ENCODE results near the gene PARP15.
"Not testable (repeated sequence)": the region's sequence is repeated elsewhere in the genome, so short reads cannot be mapped to it uniquely, and the experiment has no call there.

Gene PARP15

DNA sequence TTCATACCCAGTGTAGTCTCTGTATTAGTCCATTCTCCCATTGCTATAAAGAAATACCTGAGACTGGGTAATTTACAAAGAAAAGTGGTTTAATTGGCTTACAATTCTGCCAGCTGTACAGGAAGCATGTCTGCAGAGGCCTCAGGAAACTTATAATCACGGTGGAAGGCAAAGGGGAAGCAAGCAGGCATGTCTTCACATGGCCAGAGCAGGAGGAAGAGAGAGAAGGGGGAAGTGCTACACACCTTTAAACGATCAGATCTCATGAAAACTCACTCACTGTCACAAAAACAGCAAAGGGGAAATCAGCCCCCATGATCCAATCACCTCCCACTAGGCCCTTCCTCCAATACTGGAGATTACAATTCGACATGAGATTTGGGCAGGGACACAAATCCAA, 96.9 kb downstream of the PARP15 start:
- DNase-seq = no peak

- DNase-seq = no peak
Measured at GRCh38 chr3:122676759-122677158, 99.3 kb downstream of the PARP15 start.

GRCh38 chr3:122677216-122677615, 99.8 kb downstream of the PARP15 start:
- no peak for DNase-seq

DNA sequence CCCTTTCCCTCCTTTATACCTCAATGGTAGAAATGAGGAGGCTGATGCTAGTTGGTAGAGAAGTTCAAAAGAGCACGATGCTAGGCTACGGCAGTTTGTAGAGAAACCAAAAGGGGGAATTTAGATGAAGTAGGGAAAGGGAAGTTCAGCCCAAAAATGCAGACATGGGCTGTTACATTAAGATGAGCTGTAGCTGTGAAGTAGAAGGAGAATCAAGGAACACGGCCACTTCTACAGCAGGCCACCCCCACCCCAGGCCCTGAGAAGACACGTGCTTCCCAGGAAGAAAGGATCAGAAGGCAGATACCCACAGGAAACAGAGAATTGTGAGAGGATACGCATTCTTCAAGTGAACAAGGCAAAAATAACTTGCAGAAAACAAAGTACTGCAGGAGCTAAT, 101.1 kb downstream of the PARP15 start:
- no peak for DNase-seq

DNA sequence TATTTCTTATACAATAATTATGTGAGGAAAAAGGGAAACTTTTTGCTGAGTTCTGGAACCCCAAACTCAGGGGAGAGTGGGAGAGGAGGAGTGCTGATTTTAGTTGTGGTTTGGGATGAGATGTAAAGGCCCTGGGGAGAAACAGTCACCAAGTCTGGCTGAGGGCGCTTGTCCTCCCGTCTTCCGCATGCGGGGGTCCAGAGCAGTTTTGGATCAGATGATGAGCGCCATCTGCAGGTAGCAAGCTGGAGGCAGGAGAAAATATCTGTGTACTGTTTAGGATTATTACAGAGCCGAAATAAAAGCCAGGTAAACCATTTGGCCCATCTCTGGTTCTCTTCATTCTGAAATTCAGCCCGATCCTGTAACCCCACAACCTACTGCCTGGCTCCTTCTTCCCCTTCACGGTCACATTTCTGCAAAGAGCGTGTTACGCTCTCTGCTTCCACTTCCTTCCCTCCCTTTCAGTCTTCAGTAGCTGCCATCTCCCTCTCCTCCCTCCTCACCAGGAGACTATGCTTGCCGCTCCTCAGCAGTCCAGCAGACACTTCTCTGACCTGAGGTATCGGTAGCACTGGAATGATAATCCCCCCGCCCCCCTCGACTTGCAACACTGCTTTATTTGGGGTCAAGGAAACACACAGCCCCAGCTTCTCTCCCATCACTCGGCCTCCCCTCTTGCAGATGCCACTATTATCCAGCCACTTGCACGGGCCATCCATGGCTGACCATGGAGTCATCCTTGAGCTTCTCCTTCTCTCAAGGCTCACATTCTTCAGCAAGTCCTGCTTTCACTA, 101.8 kb downstream of the PARP15 start:
- DNase-seq = peak; percentile 79 to 83

DNA sequence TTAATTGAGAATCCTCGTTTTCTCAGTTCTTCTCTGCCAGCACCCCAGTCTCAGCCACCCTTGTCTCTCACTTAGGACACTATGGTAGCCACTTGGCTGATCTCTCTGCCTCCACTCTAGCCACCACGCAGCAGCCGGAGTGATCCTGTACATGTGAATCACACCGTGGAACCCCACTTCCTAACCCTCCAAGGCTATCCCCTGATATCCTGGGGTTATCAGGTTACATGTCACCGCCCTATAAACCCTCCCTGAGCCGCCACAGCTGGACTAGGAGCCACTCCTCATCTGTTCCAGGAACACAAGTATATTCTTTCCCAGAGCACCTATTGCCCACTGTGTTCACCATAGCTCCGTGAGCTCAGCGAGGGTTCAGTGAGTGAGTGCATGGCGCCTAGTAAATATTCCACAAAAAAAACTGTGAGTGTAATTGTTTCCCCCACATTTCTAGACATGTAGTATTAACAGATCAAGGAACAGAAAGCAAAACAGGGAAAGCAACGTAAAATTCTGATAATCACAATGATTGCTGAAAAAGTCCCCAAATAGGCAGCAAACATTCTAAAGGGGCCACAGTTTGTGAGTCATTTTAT, 102.5 kb downstream of the PARP15 start:
- DNase-seq = no peak

DNA sequence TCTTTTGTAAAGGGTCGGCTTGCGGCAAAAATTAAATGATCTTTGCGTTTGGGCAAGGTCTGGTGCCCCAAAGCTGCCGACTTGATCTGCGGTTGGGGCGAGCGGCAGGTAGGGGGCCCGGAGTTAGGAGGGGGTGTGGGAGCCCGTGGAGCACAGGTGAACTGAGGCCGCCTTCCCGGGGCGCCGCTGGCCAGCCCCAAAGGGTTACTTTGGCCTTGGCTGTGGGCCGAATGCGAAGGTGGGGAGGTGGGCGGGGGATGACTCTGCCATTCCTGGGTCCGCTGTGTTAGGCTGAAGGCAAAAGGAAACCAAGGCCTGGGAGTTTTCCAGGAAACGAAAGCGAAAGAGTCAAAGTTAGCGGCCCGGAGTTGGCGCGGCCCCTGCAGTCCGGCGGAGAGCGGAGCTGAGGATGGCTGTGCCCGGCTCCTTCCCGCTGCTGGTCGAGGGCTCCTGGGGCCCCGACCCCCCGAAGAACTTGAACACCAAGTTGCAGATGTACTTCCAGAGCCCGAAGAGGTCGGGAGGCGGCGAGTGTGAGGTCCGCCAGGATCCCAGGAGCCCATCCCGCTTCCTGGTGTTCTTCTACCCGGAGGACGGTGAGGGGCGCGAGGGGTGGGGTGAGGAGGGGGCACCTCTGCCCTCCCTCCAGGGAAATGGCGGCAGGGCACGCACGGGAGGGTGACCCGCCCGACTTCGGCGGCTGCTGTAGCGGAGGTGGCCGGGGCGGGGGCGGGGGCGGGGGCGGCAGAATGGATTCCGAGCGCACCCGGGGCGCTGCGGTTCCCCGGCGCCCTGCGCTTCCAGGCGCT, 103.2 kb downstream of the PARP15 start, which contains the start of gene PARP14:
TSS of gene PARP14 (plus strand) at position 365 of the 809 bp plus-strand sequence. CDS start at position 410, 45 bp downstream.
- peak; percentile 63 to 73 for DNase-seq

DNA sequence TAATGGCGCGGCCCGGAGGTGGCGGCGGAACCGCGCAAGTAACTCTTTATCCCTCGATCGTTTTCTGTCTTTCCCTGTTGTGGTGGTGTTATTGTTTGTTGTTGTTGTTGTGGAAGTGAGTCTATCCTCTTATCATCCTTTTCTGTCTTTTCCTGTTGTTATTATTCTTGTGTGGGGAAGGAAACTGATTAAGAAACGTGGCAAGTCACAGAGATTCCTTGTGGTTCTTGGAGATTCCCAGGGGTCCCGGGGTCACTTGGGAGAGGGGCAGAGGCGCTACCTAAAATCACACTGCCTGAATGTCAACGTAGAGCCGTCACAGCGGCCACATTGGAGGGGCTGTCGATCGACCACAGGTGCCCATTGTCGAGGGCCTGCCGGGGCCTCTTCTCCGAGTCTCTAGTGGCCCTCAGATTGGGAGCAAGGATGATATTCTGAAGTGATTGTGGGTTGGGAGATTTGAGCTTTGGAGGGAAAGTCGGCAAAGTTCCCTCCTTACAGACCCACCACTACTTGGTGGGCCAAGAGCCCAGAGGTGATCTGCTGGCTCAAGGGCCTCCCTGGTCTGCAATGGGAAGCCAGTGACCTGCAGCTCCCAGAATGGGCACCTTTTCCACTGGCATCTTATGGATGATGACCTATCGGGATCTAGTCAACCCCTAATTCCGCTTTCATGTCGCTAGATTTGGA, 104.0 kb downstream of the PARP15 start:
- DNase-seq = no peak

DNA sequence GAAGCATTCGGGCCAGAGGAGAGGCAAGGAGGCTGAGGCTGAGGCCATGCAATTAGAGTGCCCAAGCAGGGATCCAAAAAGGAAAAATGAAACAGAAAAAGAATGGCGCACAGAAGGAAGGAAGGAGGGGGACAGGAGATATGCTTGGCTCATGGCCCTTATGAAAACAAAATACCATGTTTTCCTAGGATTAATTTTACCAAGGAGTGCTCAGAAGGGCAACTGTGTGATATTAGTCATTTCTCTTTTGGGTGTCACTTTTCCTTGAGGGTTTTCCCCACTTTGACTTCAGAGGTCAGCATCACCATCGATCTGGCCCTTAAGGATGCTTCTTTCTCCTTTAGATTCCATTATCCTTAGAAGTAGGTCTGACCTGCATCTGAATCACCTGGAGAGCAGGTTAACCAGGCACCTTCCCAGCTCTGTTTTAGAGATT, 104.5 kb downstream of the PARP15 start:
- no peak for DNase-seq

DNA sequence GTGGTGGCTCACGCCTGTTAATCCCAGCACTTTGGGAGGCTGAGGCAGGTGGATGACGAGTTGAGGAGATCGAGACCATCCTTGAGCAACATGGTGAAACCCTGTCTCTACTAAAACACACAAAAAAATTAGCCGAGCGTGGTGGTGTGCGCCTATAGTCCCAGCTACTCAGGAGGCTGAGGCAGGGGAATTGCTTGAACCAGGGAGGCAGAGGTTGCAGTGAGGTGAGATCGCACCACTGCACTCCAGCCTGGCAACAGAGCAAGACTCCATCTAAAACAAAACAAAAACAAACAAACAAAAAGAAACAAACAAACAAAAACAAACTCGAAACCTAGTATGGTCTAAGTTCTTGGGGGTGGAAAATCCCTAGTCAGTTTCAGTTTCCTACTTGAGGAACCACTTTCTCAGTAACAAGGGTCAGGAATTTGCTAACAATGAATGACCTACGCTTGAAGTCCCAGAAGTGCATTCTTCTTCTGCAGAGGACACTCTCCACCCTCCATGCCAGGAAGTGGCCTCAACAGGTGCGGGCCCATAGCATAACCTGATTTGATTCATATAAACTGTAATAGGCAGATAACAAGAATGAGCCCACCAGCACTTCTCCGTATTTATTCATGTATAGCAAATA, 105.4 kb downstream of the PARP15 start:
- not testable (repeated sequence) for DNase-seq

- no peak for DNase-seq
Measured at GRCh38 chr3:122687298-122687697, 109.8 kb downstream of the PARP15 start.

Measured in activated CD4-positive, alpha-beta T cell treated with anti-CD3 and anti-CD28 coated beads for 4 hours (primary cell).